Transverse colon (tissue), 4 donors: Measurements from ENCODE around the gene CKS1B. TPM values are rescaled to one million over a fixed set of nuclear protein-coding genes. Genes with fewer than 3 reads are reported as not detected.

Experiments used
- DNase-seq: peaks from one replicate; pipeline ENCODE4 v3.0.0-alpha.2; 2019
- H3K27ac ChIP-seq, 4 donors: fragments of 200-600 bp; sonication (generic); 2 replicates each; pipeline ENCODE4 v1.5.1; 2016 to 2018; ENCODE audit warnings: inconsistent platforms in 4 of 4
- H3K27me3 ChIP-seq: fragments of 200-600 bp; sonication (generic); 2 replicates; pipeline ENCODE4 v1.5.1; 2017; ENCODE audit warnings: inconsistent platforms
- H3K36me3 ChIP-seq, 4 donors: fragments of 200-600 bp; sonication (generic); 2 replicates each; pipeline ENCODE4 v1.5.1; 2017 to 2019; ENCODE audit warnings: inconsistent platforms in 4 of 4
- H3K4me1 ChIP-seq, 4 donors: fragments of 200-600 bp; sonication (generic); 2 replicates each; pipeline ENCODE4 v1.5.1; 2017 to 2020; ENCODE audit warnings: inconsistent platforms in 4 of 4
- H3K4me3 ChIP-seq, 4 donors: fragments of 200-600 bp; sonication (generic); 1 replicate in 1 of 4; 2 replicates in 3 of 4; pipeline versions ENCODE4 v1.5.1 to v1.6.1; 2017 to 2019; ENCODE audit warnings: inconsistent platforms in 4 of 4
- H3K9me3 ChIP-seq, 2 donors: fragments of 200-600 bp; sonication (generic); 2 replicates each; pipeline ENCODE4 v1.5.1; 2017 to 2019; ENCODE audit warnings: inconsistent platforms in 2 of 2
- EP300 ChIP-seq: sonication (generic); formaldehyde crosslinking; IDR thresholded peaks from one replicate; pipeline ENCODE4 v1.6.1; 2017; ENCODE audit warnings: antibody characterized with exemption, low read depth
- POLR2A ChIP-seq: fragments of 450-650 bp; IDR thresholded peaks from one replicate; pipeline ENCODE4 v1.6.1; 2016; ENCODE audit warnings: antibody characterized with exemption, mild to moderate bottlenecking, moderate library complexity
- POLR2AphosphoS5 ChIP-seq, 3 donors: sonication (generic); formaldehyde crosslinking; IDR thresholded peaks; one replicate each; pipeline ENCODE4 v1.6.1; 2016; ENCODE audit warnings: antibody characterized with exemption in 3 of 3
- WGBS, 2 donors: methylation state at CpG; one replicate each; pipeline ENCODE4 v1.1.5; 2018; ENCODE audit warnings: low coverage in 1 of 2; 5-methylcytosine and 5-hydroxymethylcytosine counted together
- in situ Hi-C, 4 donors: fragments of 200-750 bp; cut with MboI; loops; one replicate each; pipeline versions ENCODE4 v1.15.0 to v1.15.1; 2017; ENCODE audit warnings: low sequenced_read_pairs in 3 of 4, low pct_ligation_motif_present in 1 of 4, low pct_unique_long_range_greater_than_20kb in 1 of 4
- intact Hi-C: fragments of 100-400 bp; cut with DNase I; formaldehyde crosslinking; loops from one replicate; pipeline ENCODE4 v1.15.1; 2023; ENCODE audit warnings: low total_unique reads
- total RNA-seq, 4 donors: library from RNA; depleted of rRNA; stranded (reverse); fragments of >200 nt; gene quantifications; one replicate each; pipeline ENCODE4 v1.1.0, GENCODE V29; 2016
- TF ChIP-seq, protein P1 (sequence below), 5 experiments: fragments of 200-600 bp in 3 of 5; fragments of 450-650 bp in 2 of 5; sonication (generic) in 3 of 5; IDR thresholded peaks; 1 replicate in 2 of 5; 2 replicates in 3 of 5; pipeline ENCODE4 v1.5.1; 2016 to 2017; ENCODE audit warnings: antibody characterized with exemption in 5 of 5, inconsistent platforms in 3 of 5, mild to moderate bottlenecking in 2 of 5, moderate library complexity in 1 of 5

Gene CKS1B
- total RNA-seq, 4 donors from 2014 or later = 28.9 to 41.4 (median 35.2) TPM; not detected in 1

DNA sequence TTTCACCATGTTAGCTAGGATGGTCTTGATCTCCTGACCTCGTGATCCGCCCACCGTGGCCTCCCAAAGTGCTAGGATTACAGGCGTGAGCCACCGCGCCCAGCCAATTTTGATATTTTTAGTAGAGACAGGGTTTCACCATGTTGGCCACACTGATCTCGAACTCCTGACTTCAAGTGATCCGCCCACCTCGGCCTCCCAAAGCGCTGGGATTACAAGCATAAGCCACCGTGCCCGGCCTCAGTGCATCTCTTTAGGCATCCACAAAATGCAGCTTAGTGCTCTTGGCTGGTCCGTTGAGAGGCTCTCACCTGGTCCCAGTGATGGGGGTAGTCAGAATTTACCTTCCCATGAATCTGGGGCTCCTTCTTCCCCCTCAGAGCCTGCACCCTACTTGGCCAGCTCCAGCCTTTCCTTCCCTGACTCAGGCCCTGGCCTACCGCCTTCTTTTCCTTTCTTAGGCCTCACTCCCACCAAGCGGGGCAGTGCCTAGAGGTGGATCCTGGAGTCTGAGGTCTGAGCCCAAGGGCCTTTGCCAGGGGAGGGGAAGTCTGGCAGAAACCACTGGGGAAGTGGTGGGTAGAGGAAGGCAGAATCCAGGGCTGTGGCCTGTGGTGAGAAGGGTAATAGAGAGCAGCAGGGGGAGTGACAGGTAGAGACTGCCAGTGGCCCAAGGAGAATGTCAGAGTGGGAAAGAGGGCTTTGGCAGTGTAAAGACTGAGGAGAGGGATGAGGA, 22.7 kb downstream of the CKS1B start:
- H3K9me3 ChIP-seq = no peaks in the 10 kb centered on the region
- H3K4me1 ChIP-seq = peaks cover 13 to 23% (median 19%) of the 10 kb centered on the region in 4 donors
- WGBS, 2 donors = 79% methylated on average over 15 of the region's 15 CpGs; no CpG with 5 or more reads in 1 of the 2 donors
- TF ChIP-seq EP300 = no peak
- DNase-seq = no peak
- intact Hi-C loops = no loop called here
- no peaks in the 10 kb centered on the region for H3K27me3 ChIP-seq
- no peak overlapping the region for H3K27ac ChIP-seq
- in situ Hi-C loops = no loop called here
- H3K36me3 ChIP-seq = no peaks in the 10 kb centered on the region
- H3K4me3 ChIP-seq = no peak overlapping the region

DNA sequence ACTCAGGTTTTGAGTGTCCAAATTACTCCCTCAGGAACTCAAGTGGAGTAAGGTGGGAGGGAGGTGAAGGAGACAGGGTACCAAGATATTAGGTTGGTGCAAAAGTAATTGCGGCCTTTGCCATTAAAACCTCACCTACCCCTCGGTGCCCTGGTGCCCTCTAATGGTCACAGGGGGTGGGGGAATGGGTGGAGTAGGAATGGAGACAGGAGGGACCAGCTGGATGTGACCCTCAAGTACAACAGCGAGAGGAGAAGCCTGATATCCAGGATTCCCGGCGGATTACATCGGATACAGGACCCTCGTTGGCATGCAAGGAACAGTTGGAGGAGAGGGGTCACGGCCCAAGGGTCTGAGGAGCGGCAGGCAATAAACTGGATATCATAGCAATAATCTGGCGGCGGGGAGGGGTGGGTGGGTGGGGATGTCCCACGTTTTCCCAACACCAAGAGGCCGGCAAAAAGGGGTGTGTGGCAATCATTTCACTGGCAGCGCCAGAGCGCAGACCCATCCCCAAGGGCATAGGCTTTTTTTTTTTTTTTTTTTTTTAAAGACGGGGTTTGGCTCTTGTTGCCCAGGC, 23.8 kb downstream of the CKS1B start:
- DNase-seq = no peak
- no peak overlapping the region for H3K4me3 ChIP-seq
- intact Hi-C loops = no loop called here
- H3K27ac ChIP-seq = peak overlapping the region in 1 of 4 donors; percentile 100
- 71% methylated on average over 16 of the region's 16 CpGs; no CpG with 5 or more reads in 1 of the 2 donors for WGBS, 2 donors
- H3K4me1 ChIP-seq = peaks cover 13 to 23% (median 19%) of the 10 kb centered on the region in 4 donors
- TF ChIP-seq, protein P1, sequence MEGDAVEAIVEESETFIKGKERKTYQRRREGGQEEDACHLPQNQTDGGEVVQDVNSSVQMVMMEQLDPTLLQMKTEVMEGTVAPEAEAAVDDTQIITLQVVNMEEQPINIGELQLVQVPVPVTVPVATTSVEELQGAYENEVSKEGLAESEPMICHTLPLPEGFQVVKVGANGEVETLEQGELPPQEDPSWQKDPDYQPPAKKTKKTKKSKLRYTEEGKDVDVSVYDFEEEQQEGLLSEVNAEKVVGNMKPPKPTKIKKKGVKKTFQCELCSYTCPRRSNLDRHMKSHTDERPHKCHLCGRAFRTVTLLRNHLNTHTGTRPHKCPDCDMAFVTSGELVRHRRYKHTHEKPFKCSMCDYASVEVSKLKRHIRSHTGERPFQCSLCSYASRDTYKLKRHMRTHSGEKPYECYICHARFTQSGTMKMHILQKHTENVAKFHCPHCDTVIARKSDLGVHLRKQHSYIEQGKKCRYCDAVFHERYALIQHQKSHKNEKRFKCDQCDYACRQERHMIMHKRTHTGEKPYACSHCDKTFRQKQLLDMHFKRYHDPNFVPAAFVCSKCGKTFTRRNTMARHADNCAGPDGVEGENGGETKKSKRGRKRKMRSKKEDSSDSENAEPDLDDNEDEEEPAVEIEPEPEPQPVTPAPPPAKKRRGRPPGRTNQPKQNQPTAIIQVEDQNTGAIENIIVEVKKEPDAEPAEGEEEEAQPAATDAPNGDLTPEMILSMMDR (IDR thresholded peaks at IDR 0.05) = no peak
- TF ChIP-seq POLR2AphosphoS5 (IDR thresholded peaks at IDR 0.05) = no peak
- no peak for TF ChIP-seq POLR2A
- no peak for TF ChIP-seq EP300
- no peaks in the 10 kb centered on the region for H3K27me3 ChIP-seq
- no peaks in the 10 kb centered on the region for H3K36me3 ChIP-seq
- in situ Hi-C loops = no loop called here
- H3K9me3 ChIP-seq = no peaks in the 10 kb centered on the region

DNA sequence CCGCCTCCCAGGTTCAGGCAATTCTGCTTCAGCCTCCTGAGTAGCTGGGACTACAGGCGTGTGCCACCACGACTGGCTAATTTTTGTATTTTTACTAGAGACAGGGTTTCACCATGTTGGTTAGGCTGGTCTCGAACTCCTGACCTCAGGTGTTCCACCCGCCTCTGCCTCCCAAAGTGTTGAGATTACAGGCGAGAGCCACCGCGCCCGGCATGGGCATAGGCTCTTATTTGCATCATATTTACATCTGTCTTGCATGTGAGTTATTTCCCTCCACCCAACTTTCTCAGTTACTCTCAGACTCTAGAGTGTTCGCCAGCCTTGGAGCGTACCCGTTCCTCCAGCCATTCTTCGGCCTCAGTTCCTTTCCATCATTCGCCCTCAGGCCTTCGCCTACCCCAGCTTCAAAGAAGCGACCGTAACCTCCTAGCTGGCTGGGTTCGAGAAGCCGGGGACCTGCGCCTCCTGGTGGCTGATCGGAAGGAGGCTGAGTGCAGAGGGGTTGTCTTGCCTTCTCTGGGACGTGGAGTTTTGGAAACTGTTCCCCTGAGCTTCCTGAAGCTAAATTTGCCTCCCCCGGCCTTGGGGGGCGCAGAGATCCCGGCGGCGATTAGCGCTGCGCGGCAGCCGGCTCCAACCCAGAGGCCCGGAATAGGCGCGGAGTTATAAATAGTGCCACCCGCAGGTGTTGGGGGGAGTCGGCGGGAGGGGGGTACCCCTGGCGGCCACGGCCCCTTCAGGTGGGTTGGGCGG, 24.5 kb downstream of the CKS1B start:
- H3K9me3 ChIP-seq = no peaks in the 10 kb centered on the region
- peak; percentile 78 for DNase-seq
- no peaks in the 10 kb centered on the region for H3K27me3 ChIP-seq
- peaks cover 13 to 23% (median 20%) of the 10 kb centered on the region in 4 donors for H3K4me1 ChIP-seq
- no peak for TF ChIP-seq EP300
- no peak for TF ChIP-seq POLR2AphosphoS5 (IDR thresholded peaks at IDR 0.05)
- TF ChIP-seq, protein P1 (IDR thresholded peaks at IDR 0.05) = peak; percentile 74 to 93 (median 79)
- TF ChIP-seq POLR2A = no peak
- intact Hi-C loops (no loop called here), in situ Hi-C loops (no loop called here)
- H3K4me3 ChIP-seq = peak overlapping the region; percentile 9 to 86 (median 69)
- no peaks in the 10 kb centered on the region for H3K36me3 ChIP-seq
- peak overlapping the region; percentile 96 to 100 (median 98) for H3K27ac ChIP-seq
- 0 to 13% methylated on average over 2 to 35 of the region's 40 CpGs for WGBS, 2 donors

DNA sequence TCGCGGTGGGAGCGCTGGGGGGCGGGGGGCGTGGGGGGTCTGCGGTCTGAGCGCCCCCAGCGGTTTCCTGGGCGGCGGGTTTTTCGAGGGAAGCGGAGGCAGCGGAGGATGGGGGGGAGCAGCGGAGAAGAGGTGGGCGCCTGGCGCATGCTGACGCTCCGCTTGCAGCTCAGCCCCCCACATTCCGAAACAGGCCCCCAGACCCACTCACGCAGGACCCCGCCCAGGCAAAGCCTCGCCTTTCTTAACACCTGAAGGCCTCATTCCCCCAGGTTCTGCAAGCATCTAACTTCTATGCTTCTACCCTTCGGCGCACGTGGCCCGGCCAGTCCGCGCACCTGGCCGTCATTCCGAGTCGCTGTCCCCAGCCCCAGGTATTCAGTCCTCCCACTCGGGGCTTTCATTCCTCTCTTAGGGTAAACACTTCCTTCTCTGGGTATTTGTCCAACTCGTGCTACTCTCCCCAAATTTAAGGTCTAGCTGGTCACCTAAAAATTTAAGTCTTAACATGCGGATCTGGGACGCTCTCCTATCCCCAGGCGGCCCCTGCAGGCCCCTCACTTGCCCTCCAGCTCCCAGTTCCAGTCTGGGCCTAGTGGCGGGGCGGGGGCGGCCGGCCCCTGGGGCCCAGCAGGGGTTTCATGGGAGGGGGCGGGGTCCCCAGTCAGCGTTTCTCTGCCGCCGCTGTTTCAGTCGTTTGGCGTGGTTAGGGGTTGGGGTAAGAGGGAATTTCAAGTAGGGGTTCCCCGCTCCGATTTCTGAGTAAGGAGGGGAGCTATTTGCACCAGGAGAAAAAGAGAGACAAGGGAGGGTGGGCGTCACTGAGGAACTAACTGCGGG, 25.3 kb downstream of the CKS1B start:
- peak; percentile 70 for DNase-seq
- no peaks in the 10 kb centered on the region for H3K9me3 ChIP-seq
- H3K36me3 ChIP-seq = no peaks in the 10 kb centered on the region
- in situ Hi-C loops (no loop called here), intact Hi-C loops (loop anchor here (5.0 kb wide), 1 partner anchor 32 kb away; no protein-coding TSS in a partner anchor)
- H3K27ac ChIP-seq = peak overlapping the region; percentile 96 to 100 (median 98)
- 6% methylated on average over 3 to 45 of the region's 50 CpGs for WGBS, 2 donors
- H3K4me1 ChIP-seq = peaks cover 19 to 29% (median 27%) of the 10 kb centered on the region in 4 donors
- peak overlapping the region; percentile 66 to 90 (median 79) for H3K4me3 ChIP-seq
- TF ChIP-seq, protein P1 (IDR thresholded peaks at IDR 0.05) = no peak
- peak in 1 of 3 donors; percentile 20 for TF ChIP-seq POLR2AphosphoS5 (IDR thresholded peaks at IDR 0.05)
- no peaks in the 10 kb centered on the region for H3K27me3 ChIP-seq
